DND-41 (cell line): Measurements from ENCODE around the gene C13orf46.

Experiments used
- ATAC-seq: fragments of 200-7000 bp; cut with Tn5 transposase; 3 replicates; pipeline ENCODE4 v1.9.1; 2021; ENCODE audit warnings: low read depth; ENCODE audit not compliant: insufficient read depth
- DNase-seq: peaks from one replicate; pipeline ENCODE4 v3.0.0-alpha.2; 2020
- H2AFZ ChIP-seq: 2 replicates; pipeline ENCODE4 v1.6.0; 2012; ENCODE audit warnings: low read depth, low read length
- H3K27ac ChIP-seq: 2 replicates; pipeline ENCODE4 v1.5.1; 2012; ENCODE audit warnings: low read length, inconsistent platforms
- H3K27me3 ChIP-seq: fragments of 200-600 bp; sonication (generic); 2 replicates; pipeline ENCODE4 v1.6.0; 2012; ENCODE audit warnings: low read length, mild to moderate bottlenecking, inconsistent platforms; ENCODE audit not compliant: insufficient read depth, poor library complexity
- H3K36me3 ChIP-seq: 2 replicates; pipeline ENCODE4 v1.5.1; 2012; ENCODE audit warnings: low read length, inconsistent platforms; ENCODE audit not compliant: insufficient read depth
- H3K4me1 ChIP-seq: 2 replicates; pipeline ENCODE4 v1.5.1; 2012; ENCODE audit warnings: mild to moderate bottlenecking, low read length; ENCODE audit not compliant: insufficient read depth
- H3K4me2 ChIP-seq: 2 replicates; pipeline ENCODE4 v1.6.0; 2012; ENCODE audit warnings: mild to moderate bottlenecking, moderate library complexity, low read length, inconsistent platforms; ENCODE audit not compliant: insufficient read depth
- H3K4me3 ChIP-seq, 2 experiments: fragments of 200-600 bp in 1 of 2; shearing (Covaris generic) in 1 of 2; 2 replicates each; pipeline ENCODE4 v1.5.1; 2012 to 2016; ENCODE audit warnings: inconsistent platforms in 2 of 2, low read length in 2 of 2, mild to moderate bottlenecking in 2 of 2, low read depth in 1 of 2, moderate library complexity in 1 of 2
- H3K79me2 ChIP-seq: 2 replicates; pipeline ENCODE4 v1.6.0; 2012; ENCODE audit warnings: low read length, inconsistent platforms; ENCODE audit not compliant: insufficient read depth
- H3K9ac ChIP-seq: 2 replicates; pipeline ENCODE4 v1.6.0; 2012; ENCODE audit warnings: low read depth, mild to moderate bottlenecking, inconsistent platforms, low read length, moderate library complexity
- H3K9me3 ChIP-seq: 2 replicates; pipeline ENCODE4 v1.5.1; 2012; ENCODE audit warnings: low read length, moderate library complexity, mild to moderate bottlenecking, inconsistent platforms; ENCODE audit not compliant: insufficient read depth, severe bottlenecking
- H4K20me1 ChIP-seq: 2 replicates; pipeline ENCODE4 v1.6.0; 2012; ENCODE audit warnings: low read length; ENCODE audit not compliant: insufficient read depth
- EZH2 ChIP-seq: IDR thresholded peaks from 3 replicates; pipeline ENCODE4 v1.6.1; 2012; ENCODE audit warnings: borderline replicate concordance, low read depth, mild to moderate bottlenecking, moderate library complexity, low read length, inconsistent platforms; ENCODE audit not compliant: severe bottlenecking
- TF ChIP-seq, protein P1 (sequence below): IDR thresholded peaks from 2 replicates; pipeline ENCODE4 v1.5.1; 2012; ENCODE audit warnings: borderline replicate concordance, low read length, moderate library complexity, mild to moderate bottlenecking; ENCODE audit not compliant: poor library complexity, severe bottlenecking; ENCODE audit errors: extremely low read depth

Gene C13orf46

DNA sequence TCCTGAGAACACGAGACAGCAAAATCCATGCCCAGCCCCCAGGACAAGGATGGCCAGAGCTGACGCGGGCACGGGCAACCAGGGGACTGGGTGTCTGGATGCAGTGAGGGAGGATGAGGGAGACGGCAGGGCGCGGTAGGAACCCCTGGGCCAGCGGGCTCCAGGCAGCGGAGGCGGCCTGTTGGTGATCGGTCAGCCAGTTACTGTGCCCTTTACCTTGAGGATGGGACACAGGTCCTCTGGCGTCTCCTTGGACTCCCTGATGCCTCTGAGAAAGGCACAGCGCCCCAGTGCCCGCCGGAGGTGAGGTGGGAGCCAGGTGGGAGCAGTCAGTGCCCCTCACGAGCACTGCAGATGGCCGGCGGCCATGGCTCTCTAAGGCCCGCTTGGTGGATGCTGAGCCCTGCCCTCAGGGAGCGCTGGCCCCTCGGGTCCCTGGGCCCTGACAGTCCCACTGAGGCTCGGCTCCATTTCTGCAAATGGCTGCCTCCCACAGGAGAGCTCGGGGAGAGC is 31.2 kb downstream of the C13orf46 start:
- Histone ChIP-seq H3K4me2 (no peak overlapping the region), H3K4me1 (no peaks in the 10 kb centered on the region)

DNA sequence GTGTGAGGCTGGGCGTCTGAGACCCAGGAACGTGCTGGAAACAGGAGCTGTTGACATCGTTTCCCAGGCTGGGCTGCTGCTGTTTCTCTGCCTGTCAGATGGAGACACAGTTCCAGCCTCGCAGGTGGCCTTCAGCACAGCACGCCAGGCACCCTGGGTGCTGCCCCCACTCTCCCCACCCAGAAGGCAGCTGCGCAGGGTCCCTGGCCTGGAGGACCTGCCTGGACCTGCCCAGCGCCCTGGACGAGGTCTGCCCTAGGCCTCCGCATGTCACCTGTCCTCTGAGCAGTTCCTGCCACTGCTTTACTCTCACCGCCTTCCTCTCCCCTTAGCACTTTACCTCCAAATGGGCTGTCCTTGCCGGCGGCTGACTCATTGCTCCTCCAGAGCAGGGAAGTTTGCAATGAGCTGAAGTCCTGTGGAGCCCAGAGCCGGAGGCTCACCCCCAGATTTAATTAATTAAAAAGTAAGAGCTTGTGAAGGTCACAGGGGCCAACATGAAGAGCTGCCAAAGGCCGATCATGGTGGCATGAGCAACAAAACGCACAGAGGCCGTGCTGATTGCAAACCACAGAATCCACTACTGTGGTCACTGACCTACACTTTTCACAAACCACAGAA is 32.2 kb downstream of the C13orf46 start:
- no peaks in the 10 kb centered on the region for H3K36me3 ChIP-seq
- no peak overlapping the region for H3K27ac ChIP-seq
- DNase-seq (no peak), ATAC-seq (no peak)
- H3K4me3 ChIP-seq = no peak overlapping the region
- H3K9ac ChIP-seq = no peak overlapping the region
- TF ChIP-seq, protein P1, sequence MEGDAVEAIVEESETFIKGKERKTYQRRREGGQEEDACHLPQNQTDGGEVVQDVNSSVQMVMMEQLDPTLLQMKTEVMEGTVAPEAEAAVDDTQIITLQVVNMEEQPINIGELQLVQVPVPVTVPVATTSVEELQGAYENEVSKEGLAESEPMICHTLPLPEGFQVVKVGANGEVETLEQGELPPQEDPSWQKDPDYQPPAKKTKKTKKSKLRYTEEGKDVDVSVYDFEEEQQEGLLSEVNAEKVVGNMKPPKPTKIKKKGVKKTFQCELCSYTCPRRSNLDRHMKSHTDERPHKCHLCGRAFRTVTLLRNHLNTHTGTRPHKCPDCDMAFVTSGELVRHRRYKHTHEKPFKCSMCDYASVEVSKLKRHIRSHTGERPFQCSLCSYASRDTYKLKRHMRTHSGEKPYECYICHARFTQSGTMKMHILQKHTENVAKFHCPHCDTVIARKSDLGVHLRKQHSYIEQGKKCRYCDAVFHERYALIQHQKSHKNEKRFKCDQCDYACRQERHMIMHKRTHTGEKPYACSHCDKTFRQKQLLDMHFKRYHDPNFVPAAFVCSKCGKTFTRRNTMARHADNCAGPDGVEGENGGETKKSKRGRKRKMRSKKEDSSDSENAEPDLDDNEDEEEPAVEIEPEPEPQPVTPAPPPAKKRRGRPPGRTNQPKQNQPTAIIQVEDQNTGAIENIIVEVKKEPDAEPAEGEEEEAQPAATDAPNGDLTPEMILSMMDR = no peak
- no peak for TF ChIP-seq EZH2
- H3K4me2 ChIP-seq = no peak overlapping the region
- no peak overlapping the region for H2AFZ ChIP-seq
- H3K79me2 ChIP-seq = no peaks in the 10 kb centered on the region
- H3K4me1 ChIP-seq = no peaks in the 10 kb centered on the region
- no peaks in the 10 kb centered on the region for H3K27me3 ChIP-seq
- no peaks in the 10 kb centered on the region for H3K9me3 ChIP-seq
- no peaks in the 10 kb centered on the region; the same call in 1 of the 2 replicates for H4K20me1 ChIP-seq

More for the DNA sequence above, 31.2 kb downstream of the C13orf46 start:
- Histone ChIP-seq H3K27ac (no peak overlapping the region), H3K9ac (no peak overlapping the region), H2AFZ (no peak overlapping the region), H3K79me2 (no peaks in the 10 kb centered on the region), H3K36me3 (no peaks in the 10 kb centered on the region), H3K4me3 (no peak overlapping the region), H3K9me3 (no peaks in the 10 kb centered on the region), H3K27me3 (no peaks in the 10 kb centered on the region), H4K20me1 (no peaks in the 10 kb centered on the region; the same call in 1 of the 2 replicates)
- no peak for TF ChIP-seq EZH2
- TF ChIP-seq, protein P1 = no peak
- no peak for ATAC-seq
- DNase-seq = no peak

DNA sequence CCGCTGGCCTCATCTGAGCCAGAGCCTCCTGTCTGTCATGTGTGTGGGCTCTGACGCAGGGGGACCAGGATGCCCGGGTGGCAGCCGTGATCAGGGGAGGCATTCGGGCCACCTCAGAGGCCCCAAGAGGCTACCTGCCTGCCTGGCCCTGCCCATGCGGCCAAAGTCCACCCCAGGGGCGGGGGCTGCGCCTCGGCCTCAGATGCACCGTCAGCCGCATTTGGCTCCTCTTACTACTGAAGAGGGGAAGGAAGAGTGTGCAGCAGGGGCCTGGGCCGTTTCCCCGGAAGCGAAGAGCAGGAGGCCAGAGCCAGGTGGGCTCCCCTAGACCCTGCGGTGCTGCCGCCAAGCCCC is 34.0 kb downstream of the C13orf46 start:
- H3K9ac ChIP-seq = no peak overlapping the region
- no peak overlapping the region for H2AFZ ChIP-seq
- no peak overlapping the region for H3K4me2 ChIP-seq
- TF ChIP-seq EZH2 = no peak
- TF ChIP-seq, protein P1 = no peak
- H3K79me2 ChIP-seq = no peaks in the 10 kb centered on the region
- no peak overlapping the region for H3K4me3 ChIP-seq
- H3K27me3 ChIP-seq = no peaks in the 10 kb centered on the region
- no peak overlapping the region for H3K27ac ChIP-seq
- H3K4me1 ChIP-seq = no peaks in the 10 kb centered on the region
- no peaks in the 10 kb centered on the region for H3K9me3 ChIP-seq
- no peaks in the 10 kb centered on the region for H3K36me3 ChIP-seq
- ATAC-seq (no peak), DNase-seq (no peak)
- no peaks in the 10 kb centered on the region; the same call in 1 of the 2 replicates for H4K20me1 ChIP-seq
